Trophoblast cell (in vitro differentiated cells and primary cell): ENCODE data around the gene EMILIN2.

Experiments
- DNase-seq, 2 donors: peaks; one replicate each; pipeline ENCODE4 v3.0.0-alpha.2; 2016
- H2AFZ ChIP-seq: 2 replicates; pipeline ENCODE4 v1.6.1; 2013; ENCODE audit warnings: low read length, moderate library complexity, mild to moderate bottlenecking; ENCODE audit not compliant: insufficient read depth, poor library complexity
- H2AK5ac ChIP-seq: 2 replicates; pipeline ENCODE4 v1.6.1; 2013; ENCODE audit warnings: mild to moderate bottlenecking, low read length
- H2BK120ac ChIP-seq: 2 replicates; pipeline ENCODE4 v1.6.1; 2013; ENCODE audit warnings: low read length, mild to moderate bottlenecking, moderate library complexity; ENCODE audit not compliant: insufficient read depth, poor library complexity
- H2BK12ac ChIP-seq: 2 replicates; pipeline ENCODE4 v1.6.1; 2013; ENCODE audit warnings: mild to moderate bottlenecking, low read length, moderate library complexity
- H2BK5ac ChIP-seq: 2 replicates; pipeline ENCODE4 v1.6.1; 2013; ENCODE audit warnings: low read length, low read depth, moderate library complexity, mild to moderate bottlenecking; ENCODE audit not compliant: poor library complexity
- H3K14ac ChIP-seq: 2 replicates; pipeline ENCODE4 v1.6.1; 2013; ENCODE audit warnings: mild to moderate bottlenecking, low read length
- H3K18ac ChIP-seq: 2 replicates; pipeline ENCODE4 v1.6.1; 2013; ENCODE audit warnings: mild to moderate bottlenecking, low read length
- H3K23ac ChIP-seq: 2 replicates; pipeline ENCODE4 v1.6.1; 2013; ENCODE audit warnings: low read length
- H3K27ac ChIP-seq: 2 replicates; pipeline ENCODE4 v1.5.1; 2013; ENCODE audit warnings: low read depth, mild to moderate bottlenecking, inconsistent platforms, low read length, moderate library complexity
- H3K27me3 ChIP-seq: 2 replicates; pipeline ENCODE4 v1.6.1; 2013; ENCODE audit warnings: inconsistent platforms, mild to moderate bottlenecking, low read length, moderate library complexity; ENCODE audit not compliant: insufficient read depth
- H3K36me3 ChIP-seq, 2 experiments: 1 replicate in 1 of 2; 2 replicates in 1 of 2; pipeline ENCODE4 v1.6.1; 2013; ENCODE audit warnings: low read length in 2 of 2, mild to moderate bottlenecking in 2 of 2, moderate library complexity in 1 of 2; ENCODE audit not compliant: insufficient read depth in 2 of 2, control insufficient read depth in 1 of 2
- H3K4ac ChIP-seq: 2 replicates; pipeline ENCODE4 v1.6.1; 2013; ENCODE audit warnings: low read depth, mild to moderate bottlenecking, low read length, moderate library complexity
- H3K4me1 ChIP-seq, 2 experiments: 1 replicate in 1 of 2; 2 replicates in 1 of 2; pipeline ENCODE4 v1.6.1; 2013; ENCODE audit warnings: low read length in 2 of 2, mild to moderate bottlenecking in 2 of 2, moderate library complexity in 1 of 2; ENCODE audit not compliant: insufficient read depth in 2 of 2, control insufficient read depth in 1 of 2
- H3K4me2 ChIP-seq: 2 replicates; pipeline ENCODE4 v1.6.1; 2013; ENCODE audit warnings: inconsistent platforms, mild to moderate bottlenecking, low read length, moderate library complexity
- H3K4me3 ChIP-seq: 2 replicates; pipeline ENCODE4 v1.5.1; 2013; ENCODE audit warnings: mild to moderate bottlenecking, low read depth, low read length, inconsistent platforms
- H3K79me1 ChIP-seq: one replicate; pipeline ENCODE4 v1.6.1; 2013; ENCODE audit warnings: low read length
- H3K79me2 ChIP-seq: 2 replicates; pipeline ENCODE4 v1.6.1; 2013; ENCODE audit warnings: low read length, mild to moderate bottlenecking; ENCODE audit not compliant: control insufficient read depth, insufficient read depth, poor library complexity
- H3K9ac ChIP-seq: 2 replicates; pipeline ENCODE4 v1.6.1; 2013; ENCODE audit warnings: mild to moderate bottlenecking, low read length
- H3K9me3 ChIP-seq: 2 replicates; pipeline ENCODE4 v1.6.1; 2013; ENCODE audit warnings: low read depth, mild to moderate bottlenecking, control low read depth, inconsistent platforms, low read length; ENCODE audit not compliant: insufficient read depth
- H4K12ac ChIP-seq: 2 replicates; pipeline ENCODE4 v1.6.1; 2013; ENCODE audit warnings: low read depth, mild to moderate bottlenecking, low read length, moderate library complexity
- H4K8ac ChIP-seq: 2 replicates; pipeline ENCODE4 v1.6.1; 2013; ENCODE audit warnings: low read depth, mild to moderate bottlenecking, low read length, moderate library complexity
- H4K91ac ChIP-seq: one replicate; pipeline ENCODE4 v1.6.1; 2013; ENCODE audit warnings: low read depth, mild to moderate bottlenecking, low read length, moderate library complexity
- WGBS: extraction: QIAGEN DNeasy Blood & Tissue Kit; methylation state at CpG from one replicate; pipeline ENCODE4 v1.1.7; 2013; ENCODE audit warnings: missing lambda C conversion rate; ENCODE audit not compliant: insufficient read length, insufficient coverage; ENCODE audit errors: extremely low coverage; 5-methylcytosine and 5-hydroxymethylcytosine counted together

Gene EMILIN2

DNA sequence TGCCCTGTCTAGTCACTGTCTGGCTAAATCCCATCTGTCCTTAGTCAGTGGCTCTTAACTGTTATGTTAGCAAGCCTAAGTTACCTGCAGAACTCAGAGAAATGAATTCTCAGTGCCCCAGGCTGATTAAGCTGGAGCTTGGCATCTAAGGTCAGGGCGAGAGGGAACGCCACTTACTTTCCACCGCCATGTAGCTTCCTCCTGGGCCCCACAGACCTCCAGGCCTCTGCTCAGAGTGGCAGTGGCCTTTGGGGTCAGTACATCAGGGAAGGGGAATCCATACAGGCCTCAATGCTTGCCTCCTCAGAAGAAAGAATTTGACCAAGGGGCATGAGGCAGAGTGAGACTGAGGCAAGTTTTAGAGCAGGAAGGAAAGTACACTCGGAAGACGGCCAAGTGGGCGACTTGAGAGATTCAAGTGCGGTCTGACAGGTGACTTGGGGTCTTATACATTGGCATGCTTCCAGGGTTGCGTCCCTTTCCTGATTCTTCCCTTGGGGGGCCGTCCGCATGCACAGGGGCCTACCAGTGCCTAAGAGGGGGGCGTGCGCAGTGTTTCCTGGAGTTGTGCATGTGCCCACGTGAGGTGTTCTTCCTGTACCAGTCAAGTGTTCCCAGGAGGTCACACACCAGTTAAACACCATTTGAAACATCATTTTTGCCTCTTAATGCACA is 64.1 kb downstream of the EMILIN2 start:
- Histone ChIP-seq H3K4ac (no peak overlapping the region), H3K27me3 (no peaks in the 10 kb centered on the region), H3K79me2 (peaks cover 5% of the 10 kb centered on the region), H2BK12ac (no peak overlapping the region), H3K23ac (no peak overlapping the region), H3K4me2 (no peak overlapping the region), H3K36me3 (peaks cover 56 to 64% of the 10 kb centered on the region in 2 experiments), H3K79me1 (peaks cover 11% of the 10 kb centered on the region), H3K4me1 (peaks cover 5 to 11% of the 10 kb centered on the region in 2 experiments), H3K27ac (no peak overlapping the region), H3K14ac (no peak overlapping the region), H2AK5ac (no peak overlapping the region), H2BK120ac (no peak overlapping the region), H4K12ac (no peak overlapping the region), H3K9me3 (no peaks in the 10 kb centered on the region), H3K18ac (no peak overlapping the region), H2AFZ (no peak overlapping the region), H4K91ac (no peak overlapping the region), H2BK5ac (no peak overlapping the region), H3K9ac (no peak overlapping the region), H3K4me3 (no peak overlapping the region), H4K8ac (no peak overlapping the region)
- DNase-seq = peak in 1 of 2 donors; percentile 56
- WGBS = no CpG with 5 or more reads among the region's 13 CpGs

GRCh38 chr18:2911533-2911932 is 64.7 kb downstream of the EMILIN2 start:
- no peak overlapping the region for H3K23ac ChIP-seq
- no peaks in the 10 kb centered on the region for H3K79me2 ChIP-seq
- WGBS = no CpG with 5 or more reads among the region's 4 CpGs
- H3K4me3 ChIP-seq = no peak overlapping the region
- no peak overlapping the region for H3K18ac ChIP-seq
- no peak overlapping the region for H4K91ac ChIP-seq
- H2BK12ac ChIP-seq = no peak overlapping the region
- H3K27me3 ChIP-seq = no peaks in the 10 kb centered on the region
- H3K9me3 ChIP-seq = no peaks in the 10 kb centered on the region
- H2BK120ac ChIP-seq = no peak overlapping the region
- peaks cover 59 to 70% of the 10 kb centered on the region in 2 experiments for H3K36me3 ChIP-seq
- H3K4ac ChIP-seq = no peak overlapping the region
- peaks cover 4% of the 10 kb centered on the region for H3K79me1 ChIP-seq
- H3K4me2 ChIP-seq = no peak overlapping the region
- no peak overlapping the region for H2AK5ac ChIP-seq
- no peak overlapping the region for H4K8ac ChIP-seq
- H2AFZ ChIP-seq = no peak overlapping the region
- H3K9ac ChIP-seq = no peak overlapping the region
- no peak for DNase-seq
- no peak overlapping the region for H3K14ac ChIP-seq
- H3K27ac ChIP-seq = no peak overlapping the region
- no peak overlapping the region for H4K12ac ChIP-seq
- peaks cover 5 to 11% of the 10 kb centered on the region in 2 experiments for H3K4me1 ChIP-seq
- H2BK5ac ChIP-seq = no peak overlapping the region

DNA sequence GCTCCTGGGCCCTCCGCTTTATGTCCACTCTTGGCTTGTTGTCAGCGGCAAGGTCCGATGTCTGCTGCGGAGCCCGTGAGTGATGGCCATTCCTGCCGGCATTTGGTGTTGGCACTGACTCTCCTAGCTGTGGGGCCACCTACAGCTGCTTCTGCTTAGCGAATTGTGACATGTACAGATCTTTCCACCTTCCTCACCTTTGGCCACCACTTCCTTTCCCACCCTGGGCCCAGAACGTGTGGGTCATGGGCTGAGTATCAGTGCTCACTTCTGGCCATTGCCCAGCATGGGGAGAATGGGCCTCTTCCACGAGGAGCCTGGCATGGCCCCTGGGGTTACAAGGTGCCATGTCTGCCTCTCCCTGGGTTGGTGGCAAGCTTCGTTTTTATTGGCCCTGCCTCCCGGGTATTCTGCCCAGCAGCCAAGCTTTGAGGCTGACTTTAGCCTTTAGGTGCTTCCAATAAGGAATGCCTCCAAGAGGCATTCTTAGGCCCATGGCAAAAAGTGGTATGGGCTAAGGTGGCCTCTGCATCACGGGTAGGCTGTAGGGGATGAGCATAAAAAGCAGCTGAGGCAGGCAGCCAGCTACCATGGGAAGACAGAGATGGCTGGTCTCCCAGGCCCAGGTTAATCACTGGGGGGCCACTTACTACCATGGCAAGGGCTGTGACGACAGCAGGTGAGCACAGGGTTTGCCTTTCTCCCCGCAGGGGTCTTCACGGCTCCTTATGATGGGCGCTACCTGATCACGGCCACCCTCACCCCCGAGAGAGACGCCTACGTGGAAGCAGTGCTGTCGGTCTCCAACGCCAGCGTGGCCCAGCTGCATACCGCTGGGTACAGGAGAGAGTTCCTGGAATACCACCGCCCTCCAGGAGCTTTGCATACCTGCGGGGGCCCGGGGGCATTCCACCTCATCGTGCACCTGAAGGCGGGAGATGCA is 65.8 kb downstream of the EMILIN2 start:
- no peak overlapping the region for H2BK120ac ChIP-seq
- H2BK5ac ChIP-seq = no peak overlapping the region
- H4K8ac ChIP-seq = no peak overlapping the region
- no peaks in the 10 kb centered on the region for H3K9me3 ChIP-seq
- H2AK5ac ChIP-seq = no peak overlapping the region
- H3K4me1 ChIP-seq = peaks cover 0 to 4% of the 10 kb centered on the region in 2 experiments
- no CpG with 5 or more reads among the region's 29 CpGs for WGBS
- H2BK12ac ChIP-seq = no peak overlapping the region
- peaks cover 61 to 75% of the 10 kb centered on the region in 2 experiments for H3K36me3 ChIP-seq
- no peak overlapping the region for H3K23ac ChIP-seq
- H3K27me3 ChIP-seq = no peaks in the 10 kb centered on the region
- peak; percentile 96 to 97 for DNase-seq
- H4K91ac ChIP-seq = no peak overlapping the region
- H3K27ac ChIP-seq = no peak overlapping the region
- H3K9ac ChIP-seq = no peak overlapping the region
- no peak overlapping the region for H3K14ac ChIP-seq
- H3K79me1 ChIP-seq = no peaks in the 10 kb centered on the region
- H4K12ac ChIP-seq = no peak overlapping the region
- no peaks in the 10 kb centered on the region for H3K79me2 ChIP-seq
- H3K4me2 ChIP-seq = no peak overlapping the region
- no peak overlapping the region for H3K18ac ChIP-seq
- no peak overlapping the region for H2AFZ ChIP-seq
- no peak overlapping the region for H3K4ac ChIP-seq
- no peak overlapping the region for H3K4me3 ChIP-seq

GRCh38 chr18:2913398-2914005 is 66.7 kb downstream of the EMILIN2 start:
- H4K91ac ChIP-seq = no peak overlapping the region
- no peak overlapping the region for H2BK5ac ChIP-seq
- H3K4me2 ChIP-seq = no peak overlapping the region
- H3K4me3 ChIP-seq = no peak overlapping the region
- H2AK5ac ChIP-seq = no peak overlapping the region
- H3K79me1 ChIP-seq = no peaks in the 10 kb centered on the region
- H3K23ac ChIP-seq = no peak overlapping the region
- WGBS = no CpG with 5 or more reads among the region's 17 CpGs
- no peak overlapping the region for H3K9ac ChIP-seq
- H3K14ac ChIP-seq = no peak overlapping the region
- H3K79me2 ChIP-seq = no peaks in the 10 kb centered on the region
- H2AFZ ChIP-seq = no peak overlapping the region
- no peak overlapping the region for H3K18ac ChIP-seq
- peaks cover 62 to 75% of the 10 kb centered on the region in 2 experiments for H3K36me3 ChIP-seq
- H3K4ac ChIP-seq = no peak overlapping the region
- H3K27ac ChIP-seq = no peak overlapping the region
- H3K9me3 ChIP-seq = no peaks in the 10 kb centered on the region
- H2BK120ac ChIP-seq = no peak overlapping the region
- H4K8ac ChIP-seq = no peak overlapping the region
- H2BK12ac ChIP-seq = no peak overlapping the region
- no peaks in the 10 kb centered on the region for H3K4me1 ChIP-seq
- H4K12ac ChIP-seq = no peak overlapping the region
- DNase-seq = no peak
- H3K27me3 ChIP-seq = no peaks in the 10 kb centered on the region
